Ishikawa (cell line): ENCODE data around the gene ARID4B.

Source experiments
- CEBPB ChIP-seq: IDR thresholded peaks from 2 replicates; pipeline ENCODE4 v1.6.1; 2012
- CREB1 ChIP-seq: IDR thresholded peaks from 2 replicates; pipeline ENCODE4 v1.6.1; 2012; ENCODE audit warnings: low read depth
- EGR1 ChIP-seq: IDR thresholded peaks from 2 replicates; pipeline ENCODE4 v1.6.1; 2012
- EP300 ChIP-seq: IDR thresholded peaks from 2 replicates; pipeline ENCODE4 v1.6.1; 2012; ENCODE audit warnings: borderline replicate concordance
- FOXM1 ChIP-seq: IDR thresholded peaks from 2 replicates; pipeline ENCODE4 v1.6.1; 2012; ENCODE audit warnings: low read depth, borderline replicate concordance
- MAX ChIP-seq: IDR thresholded peaks from 2 replicates; pipeline ENCODE4 v1.6.1; 2012
- NFIC ChIP-seq: IDR thresholded peaks from 2 replicates; pipeline ENCODE4 v1.6.1; 2012
- RAD21 ChIP-seq: IDR thresholded peaks from 2 replicates; pipeline ENCODE4 v1.6.1; 2012; ENCODE audit warnings: low read depth
- REST ChIP-seq: IDR thresholded peaks from 2 replicates; pipeline ENCODE4 v1.6.1; 2012; ENCODE audit warnings: low read depth, mild to moderate bottlenecking
- TAF1 ChIP-seq: IDR thresholded peaks from 2 replicates; pipeline ENCODE4 v1.6.1; 2012; ENCODE audit warnings: low read depth, mild to moderate bottlenecking
- TCF12 ChIP-seq: IDR thresholded peaks from 2 replicates; pipeline ENCODE4 v1.6.1; 2012; ENCODE audit warnings: low read depth
- TEAD4 ChIP-seq: IDR thresholded peaks from 2 replicates; pipeline ENCODE4 v1.6.1; 2012
- USF1 ChIP-seq: IDR thresholded peaks from 2 replicates; pipeline ENCODE4 v1.6.1; 2012
- YY1 ChIP-seq: IDR thresholded peaks from 2 replicates; pipeline ENCODE4 v1.6.1; 2012; ENCODE audit warnings: low read depth
- ZBTB7A ChIP-seq: IDR thresholded peaks from 2 replicates; pipeline ENCODE4 v1.6.1; 2012; ENCODE audit warnings: low read depth

ARID4B gene

GRCh38 chr1:235289859-235290739, 37.9 kb downstream of the ARID4B start:
- TF ChIP-seq NFIC (no peak), FOXM1 (no peak), USF1 (no peak), TEAD4 (no peak), EGR1 (no peak), TCF12 (no peak), CEBPB (no peak), RAD21 (no peak), MAX (no peak), EP300 (no peak)

GRCh38 chr1:235287208-235287882, 40.6 kb downstream of the ARID4B start:
- no peak for TF ChIP-seq TCF12
- TF ChIP-seq USF1: no peak
- no peak for TF ChIP-seq CREB1
- TF ChIP-seq MAX: no peak
- TF ChIP-seq REST: no peak
- no peak for TF ChIP-seq ZBTB7A
- no peak for TF ChIP-seq RAD21
- no peak for TF ChIP-seq CEBPB
- no peak for TF ChIP-seq FOXM1
- TF ChIP-seq EGR1: no peak
- no peak for TF ChIP-seq TAF1
- no peak for TF ChIP-seq EP300
- TF ChIP-seq NFIC: no peak
- no peak for TF ChIP-seq TEAD4

- TF ChIP-seq CEBPB: no peak
- TF ChIP-seq MAX: no peak
- TF ChIP-seq REST: no peak
- TF ChIP-seq YY1: no peak
- TF ChIP-seq ZBTB7A: no peak
- TF ChIP-seq EP300: no peak
- TF ChIP-seq TAF1: no peak
- TF ChIP-seq RAD21: no peak
- TF ChIP-seq TEAD4: no peak
Measured at GRCh38 chr1:235286667-235287066, 41.3 kb downstream of the ARID4B start.

- no peak for TF ChIP-seq EP300
- no peak for TF ChIP-seq TCF12
- no peak for TF ChIP-seq TAF1
- no peak for TF ChIP-seq FOXM1
- no peak for TF ChIP-seq REST
- no peak for TF ChIP-seq EGR1
- no peak for TF ChIP-seq CEBPB
- TF ChIP-seq NFIC: no peak
- no peak for TF ChIP-seq TEAD4
- no peak for TF ChIP-seq USF1
- TF ChIP-seq CREB1: no peak
- no peak for TF ChIP-seq RAD21
- no peak for TF ChIP-seq ZBTB7A
- TF ChIP-seq MAX: no peak
- TF ChIP-seq YY1: no peak
Measured at GRCh38 chr1:235284231-235284769, 43.7 kb downstream of the ARID4B start.
